ENCODE results near the gene CALHM4.
"Not testable (repeated sequence)": the region's sequence is repeated elsewhere in the genome, so short reads cannot be mapped to it uniquely, and the experiment has no call there.

The CALHM4 gene

DNA sequence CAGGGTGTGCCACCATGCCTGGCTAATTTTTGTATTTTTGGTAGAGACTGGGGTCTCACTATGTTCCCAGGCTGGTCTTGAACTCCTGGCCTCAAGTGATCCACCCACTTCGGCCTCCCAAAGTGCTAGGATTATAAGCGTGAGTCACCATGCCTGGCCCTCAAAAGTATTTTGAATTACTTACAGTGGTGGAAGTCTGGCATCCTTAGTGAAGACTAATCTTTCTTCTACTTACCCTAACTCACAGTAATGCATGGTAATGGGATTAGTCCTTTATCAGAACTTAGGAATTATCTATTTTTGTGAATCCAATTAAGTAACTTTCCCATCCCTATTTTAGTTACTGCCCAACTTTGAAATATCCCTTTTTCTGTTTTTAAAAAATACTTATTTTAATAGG is 21.7 kb downstream of the CALHM4 start:
- DNase-seq (ENCODE audit: low read depth) = no peak

DNA sequence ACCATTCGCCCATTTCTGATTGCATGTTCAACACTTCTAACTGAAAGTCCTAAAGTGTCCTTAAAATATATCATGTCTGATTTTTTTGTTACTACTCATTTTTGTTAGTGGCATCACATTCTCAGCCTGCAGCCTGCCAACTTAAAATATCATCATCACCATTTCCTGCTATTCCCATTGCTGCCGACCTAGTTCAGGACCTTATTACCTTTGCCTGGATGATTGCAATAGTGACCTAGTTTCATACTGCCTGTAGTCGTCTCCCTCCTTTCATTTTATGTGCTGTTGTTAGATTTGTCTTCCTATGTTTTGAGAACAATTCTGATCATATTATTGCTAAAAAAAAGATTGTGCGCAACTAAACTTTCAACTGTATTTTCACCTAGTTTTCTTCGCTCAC is 23.9 kb downstream of the CALHM4 start:
- DNase-seq (ENCODE audit: low read depth) = no peak

DNA sequence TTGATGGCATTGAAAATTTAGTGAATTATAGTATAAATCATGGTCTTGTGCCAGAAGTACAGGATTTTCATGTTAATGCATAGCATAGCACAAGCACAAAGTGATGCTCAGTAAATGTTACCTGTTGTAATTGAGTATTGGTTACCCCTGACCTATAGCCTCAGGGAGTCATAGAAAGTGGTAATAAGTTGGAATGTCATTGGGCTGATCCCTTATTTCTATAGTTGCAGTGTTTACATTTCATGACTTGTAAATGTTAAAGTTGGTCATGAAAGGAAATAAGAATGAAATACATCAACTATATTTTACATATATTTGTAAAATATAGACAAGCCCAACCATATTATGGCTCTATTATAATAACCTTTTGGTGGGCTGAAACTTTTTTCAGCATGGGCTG is 24.8 kb downstream of the CALHM4 start:
- no peak for DNase-seq (ENCODE audit: low read depth)

DNA sequence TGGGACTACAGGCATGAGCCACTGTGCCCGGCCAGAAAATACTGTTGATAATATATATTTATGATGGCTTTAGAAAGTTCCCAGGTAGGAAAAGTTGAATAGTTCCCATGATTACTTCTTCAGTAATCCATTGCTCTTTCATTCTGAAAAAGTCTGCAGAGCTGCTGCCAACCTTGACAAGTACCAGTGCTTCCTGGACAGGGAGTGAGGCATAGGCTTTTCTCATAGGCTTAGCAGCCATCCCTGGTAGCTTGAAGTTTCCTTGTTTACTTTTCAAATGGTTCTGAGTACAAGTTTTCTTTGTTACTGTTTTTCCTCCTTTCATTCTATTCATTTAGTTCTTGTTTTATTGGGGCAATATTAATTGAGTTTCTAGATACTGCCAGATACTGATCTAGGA is 25.6 kb downstream of the CALHM4 start:
- no peak for DNase-seq (ENCODE audit: low read depth)

DNA sequence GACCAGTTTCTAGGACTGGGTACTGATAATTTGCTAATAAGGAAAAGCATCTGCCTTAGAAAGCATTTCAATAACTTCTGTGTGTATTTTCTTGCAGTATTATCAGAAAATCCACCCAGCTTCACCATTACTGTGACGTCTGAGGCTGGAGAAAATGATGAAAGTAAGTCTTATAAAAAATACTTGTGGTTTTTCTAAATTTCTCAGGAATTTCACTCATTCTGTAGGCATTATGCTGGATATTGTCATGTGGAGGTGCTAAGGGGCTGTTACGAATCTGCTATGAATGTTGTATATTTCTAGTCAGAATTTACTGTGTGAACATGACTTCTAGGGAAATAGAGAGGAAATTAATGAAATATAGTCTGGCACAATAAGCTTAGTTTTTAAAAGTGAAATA is 26.6 kb downstream of the CALHM4 start:
- DNase-seq (ENCODE audit: low read depth) = no peak

DNA sequence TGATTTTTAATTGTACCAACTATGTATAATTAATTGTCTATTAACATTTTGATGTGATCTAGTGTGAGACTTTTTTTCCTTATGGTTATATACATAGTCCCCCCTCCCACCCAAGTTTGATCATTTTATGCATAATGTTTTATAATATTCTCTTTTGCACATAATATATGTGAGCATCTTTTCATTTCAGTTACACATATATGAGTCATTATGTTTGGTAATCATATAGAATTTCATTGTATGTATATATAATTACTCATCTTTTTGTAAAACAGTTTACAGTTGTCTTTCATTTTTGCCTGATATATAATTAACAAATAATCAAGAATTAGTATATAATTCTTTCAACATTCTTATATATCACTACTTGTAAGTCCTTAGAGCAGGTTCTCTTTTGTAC is 32.7 kb downstream of the CALHM4 start:
- DNase-seq (ENCODE audit: low read depth) = no peak

DNA sequence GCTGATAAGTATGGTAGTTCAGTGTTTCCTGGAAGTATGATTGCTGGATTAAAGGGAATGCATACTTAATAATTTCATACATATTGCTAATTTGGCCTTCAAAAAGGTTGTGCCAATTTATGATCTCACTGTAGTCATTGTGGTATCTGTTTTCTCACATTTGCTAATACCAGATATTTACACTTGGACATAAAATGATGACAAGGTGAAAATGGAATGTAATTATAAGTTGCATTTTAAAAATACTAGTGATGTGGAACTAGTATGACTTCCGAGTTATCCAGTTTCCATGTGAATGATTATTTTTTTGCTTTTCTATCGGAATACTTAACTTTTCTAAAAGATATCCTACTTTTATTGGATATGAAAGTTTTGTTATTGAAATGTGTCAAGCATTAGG is 33.2 kb downstream of the CALHM4 start:
- no peak for DNase-seq (ENCODE audit: low read depth)

DNA sequence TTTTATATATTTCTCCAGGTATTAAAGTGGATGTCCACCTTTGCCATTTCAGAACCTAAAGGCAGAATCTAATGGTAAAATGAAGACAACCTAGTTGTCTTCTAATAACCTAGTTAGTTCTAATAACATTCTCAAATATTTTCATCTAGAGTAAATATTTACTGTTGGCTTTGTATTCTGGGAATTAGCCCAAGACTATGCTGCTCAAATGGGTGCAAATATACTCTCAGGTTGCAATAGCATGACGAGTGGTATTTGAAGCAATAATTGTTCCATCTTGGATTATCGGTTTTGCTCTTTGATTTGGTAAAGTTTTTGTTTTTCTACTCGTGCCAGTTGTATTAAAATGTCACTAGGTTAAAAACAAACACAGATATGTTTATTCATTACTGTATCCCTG is 41.7 kb downstream of the CALHM4 start:
- no peak for DNase-seq (ENCODE audit: low read depth)

DNA sequence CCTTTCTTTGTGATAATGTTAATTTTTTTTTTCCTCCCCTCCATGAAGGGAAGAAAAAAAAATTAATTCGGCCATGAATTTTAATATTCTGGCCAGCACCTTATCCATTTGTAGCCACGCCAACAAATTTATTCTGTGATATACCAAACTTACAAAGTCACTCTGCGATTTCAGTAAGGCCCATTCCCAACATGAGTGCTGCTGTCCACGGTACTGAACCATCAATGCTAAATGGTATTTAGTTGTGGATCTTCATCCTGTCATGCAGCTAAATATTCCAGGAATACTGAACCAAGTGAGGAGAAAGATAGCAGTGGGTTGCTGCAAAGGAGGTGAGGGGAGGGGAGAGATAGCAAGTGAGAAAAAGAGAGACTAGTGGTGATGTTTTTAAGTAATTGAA is 43.3 kb downstream of the CALHM4 start:
- no peak for DNase-seq (ENCODE audit: low read depth)

DNA sequence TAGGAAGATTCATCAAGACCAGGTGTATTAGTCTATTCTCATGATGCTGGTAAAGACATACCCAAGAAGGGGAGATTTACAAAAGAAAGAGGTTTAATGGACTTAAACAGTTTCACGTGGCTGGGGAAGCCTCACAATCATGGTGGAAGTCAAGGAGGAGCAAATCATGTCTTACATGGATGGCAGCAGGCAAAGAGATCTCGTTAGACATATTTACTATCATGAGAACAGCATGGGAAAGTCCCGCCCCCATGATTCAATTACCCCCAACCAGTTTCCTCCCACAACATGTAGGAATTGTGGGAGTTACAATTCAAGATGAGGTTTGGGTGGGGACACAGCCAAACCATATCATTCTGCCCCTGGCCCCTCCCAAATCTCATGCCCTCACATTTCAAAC is 50.4 kb downstream of the CALHM4 start:
- DNase-seq (ENCODE audit: low read depth) = not testable (repeated sequence)

DNA sequence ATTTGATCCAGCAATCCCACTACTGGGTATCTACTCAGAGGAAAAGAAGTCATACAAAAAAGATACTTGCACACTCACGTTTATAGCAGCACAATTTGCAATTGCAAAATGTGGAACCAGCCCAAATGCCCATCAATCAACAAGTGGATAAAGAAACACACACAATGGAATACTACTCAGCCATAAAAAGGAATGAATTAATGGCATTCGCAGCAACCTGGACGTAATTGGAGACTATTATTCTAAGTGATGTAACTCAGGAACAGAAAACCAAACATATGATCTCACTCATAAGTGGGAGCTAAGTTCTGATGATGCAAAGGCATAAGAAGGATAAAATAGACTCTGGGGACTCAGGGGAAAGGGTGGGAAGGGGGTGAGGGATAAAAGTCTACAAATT is 51.3 kb downstream of the CALHM4 start:
- DNase-seq (ENCODE audit: low read depth) = not testable (repeated sequence)

DNA sequence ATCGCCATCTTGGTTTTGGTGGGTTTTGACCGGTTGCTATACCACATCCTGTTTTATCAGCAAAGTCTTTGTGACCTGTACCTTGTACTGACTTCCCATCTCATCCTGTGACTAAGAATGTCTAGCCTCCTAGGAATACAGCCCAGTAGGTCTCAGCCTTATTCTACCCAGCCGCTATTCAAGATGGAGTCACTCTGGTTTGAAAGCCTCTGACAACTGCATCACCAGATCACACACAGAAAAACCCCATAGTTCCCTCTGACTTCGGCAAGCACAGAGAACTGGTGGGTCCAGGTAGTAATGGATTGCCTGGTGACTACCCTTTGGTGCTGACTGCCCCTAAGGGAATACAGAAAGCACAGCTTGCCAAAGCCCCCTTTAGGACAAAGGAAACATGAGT is 52.4 kb downstream of the CALHM4 start:
- DNase-seq (ENCODE audit: low read depth) = no peak

Measured in activated T-cell treated with anti-CD3 and anti-CD28 coated beads for 48 hours (primary cell).